ENCODE results near the gene RAP2A. TPM values are rescaled to one million over a fixed set of nuclear protein-coding genes. Genes with fewer than 3 reads are reported as not detected.
A peak's percentile ranks its signal among the peaks of the same experiment; 100 is the strongest.

The RAP2A gene
- 25.5 TPM for total RNA-seq
- 7.4 TPM for polyA plus RNA-seq (ENCODE audit: insufficient read depth, low read depth, low replicate concordance)
- long read RNA-seq, donor 1, full-length matches to known transcripts, result 12 of 12 reads
- long read RNA-seq, donor 1, partial matches to known transcripts, result 0 of 12 reads
- long read RNA-seq, donor 1, other reads (novel, unspliced or antisense), result 0 of 12 reads
- long read RNA-seq, donor 2, full-length matches to known transcripts, result 8 of 8 reads
- long read RNA-seq, donor 2, partial matches to known transcripts, result 0 of 8 reads
- long read RNA-seq, donor 2, other reads (novel, unspliced or antisense), result 0 of 8 reads
- long read RNA-seq, donor 3, full-length matches to known transcripts, result 9 of 9 reads
- long read RNA-seq, donor 3, partial matches to known transcripts, result 0 of 9 reads
- long read RNA-seq, donor 3, other reads (novel, unspliced or antisense), result 0 of 9 reads
- long read RNA-seq, donor 4, full-length matches to known transcripts, result 10 of 10 reads
- long read RNA-seq, donor 4, partial matches to known transcripts, result 0 of 10 reads
- long read RNA-seq, donor 4, other reads (novel, unspliced or antisense), result 0 of 10 reads
- long read RNA-seq, donor 5, full-length matches to known transcripts, result 1 of 1 reads
- long read RNA-seq, donor 5, partial matches to known transcripts, result 0 of 1 reads
- long read RNA-seq, donor 5, other reads (novel, unspliced or antisense), result 0 of 1 reads
- long read RNA-seq, donor 6, full-length matches to known transcripts, result 6 of 6 reads
- long read RNA-seq, donor 6, partial matches to known transcripts, result 0 of 6 reads
- long read RNA-seq, donor 6, other reads (novel, unspliced or antisense), result 0 of 6 reads
- long read RNA-seq, donor 7, full-length matches to known transcripts, result 10 of 15 reads
- long read RNA-seq, donor 7, partial matches to known transcripts, result 0 of 15 reads
- long read RNA-seq, donor 7, other reads (novel, unspliced or antisense), result 5 of 15 reads
- long read RNA-seq, donor 8, full-length matches to known transcripts, result 11 of 11 reads
- long read RNA-seq, donor 8, partial matches to known transcripts, result 0 of 11 reads
- long read RNA-seq, donor 8, other reads (novel, unspliced or antisense), result 0 of 11 reads
- long read RNA-seq, donor 9, full-length matches to known transcripts, result 10 of 10 reads
- long read RNA-seq, donor 9, partial matches to known transcripts, result 0 of 10 reads
- long read RNA-seq, donor 9, other reads (novel, unspliced or antisense), result 0 of 10 reads
- long read RNA-seq, donor 10, full-length matches to known transcripts, result 9 of 9 reads
- long read RNA-seq, donor 10, partial matches to known transcripts, result 0 of 9 reads
- long read RNA-seq, donor 10, other reads (novel, unspliced or antisense), result 0 of 9 reads

- H3K4me1 ChIP-seq (ENCODE audit: control insufficient read depth in 2 of 3, insufficient read depth in 2 of 3, low read depth in 1 of 3, low read length in 3 of 3), result peaks cover 3 to 4% (median 3%) of the 10 kb centered on the region in 3 donors
- H3K27ac ChIP-seq (ENCODE audit: low read depth in 2 of 2, low read length in 2 of 2), result peak within 1 kb of the TSS; percentile 99 to 100
- FAIRE-seq (no peak), DNase-seq (peak; percentile 93 to 98 (median 97))
- intact Hi-C loops (cut with DNase I), result no loop called here
- no peaks in the 10 kb centered on the region for H3K36me3 ChIP-seq (ENCODE audit: control insufficient read depth in 2 of 3, insufficient read depth in 3 of 3, low read length in 3 of 3)
- peak within 1 kb of the TSS; percentile 93 to 100 (median 99) for H3K9ac ChIP-seq (ENCODE audit: low read length in 3 of 3)
- TF ChIP-seq CTCF (IDR thresholded peaks at IDR 0.05; ENCODE audit: borderline replicate concordance, extremely low read depth, insufficient read depth), result no peak
- peak within 1 kb of the TSS; percentile 91 to 97 (median 93) for H3K4me3 ChIP-seq (ENCODE audit: low read length in 3 of 3)
- no peaks in the 10 kb centered on the region for H3K27me3 ChIP-seq (ENCODE audit: control insufficient read depth, insufficient read depth, low read length)
- no peaks in the 10 kb centered on the region for H3K9me3 ChIP-seq (ENCODE audit: control insufficient read depth in 2 of 3, insufficient read depth in 1 of 3, low read length in 3 of 3)
Observed at GRCh38 chr13:97433727-97434396, at the start of gene RAP2A. Gene RAP2A, plus strand, starts transcription at chr13:97434169. Its CDS starts 302 bp downstream, at chr13:97434471.

DNA sequence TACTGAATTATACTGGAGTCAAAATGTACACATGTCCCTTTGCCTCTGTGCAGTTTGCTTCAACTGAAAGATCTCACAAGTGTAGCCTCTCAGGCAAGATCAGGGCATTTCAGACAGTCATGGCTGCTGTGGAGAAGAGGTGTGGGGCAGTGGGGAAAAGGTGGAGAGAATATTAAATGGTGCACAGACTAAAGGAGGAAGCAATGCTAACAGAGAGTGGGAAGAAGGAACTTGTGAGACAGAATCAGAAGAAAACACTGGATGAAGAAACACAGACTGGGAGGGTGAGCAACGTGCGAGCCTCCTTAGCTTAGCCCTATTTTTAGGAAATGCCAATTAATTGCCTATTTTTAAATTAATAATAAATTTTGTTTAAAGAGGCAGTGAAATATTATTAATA lies 49.6 kb upstream of the RAP2A start:
- H3K9ac ChIP-seq (ENCODE audit: low read length in 3 of 3), result no peak overlapping the region
- H3K27ac ChIP-seq (ENCODE audit: low read depth in 2 of 2, low read length in 2 of 2), result no peak overlapping the region
- H3K4me3 ChIP-seq (ENCODE audit: low read length in 3 of 3), result no peak overlapping the region
- intact Hi-C loops (cut with DNase I), result no loop called here
- peaks cover 0 to 12% (median 3%) of the 10 kb centered on the region in 3 donors for H3K36me3 ChIP-seq (ENCODE audit: control insufficient read depth in 2 of 3, insufficient read depth in 3 of 3, low read length in 3 of 3)
- FAIRE-seq (no peak), DNase-seq (no peak)
- no peak for TF ChIP-seq CTCF (IDR thresholded peaks at IDR 0.05; ENCODE audit: borderline replicate concordance, extremely low read depth, insufficient read depth)
- no peaks in the 10 kb centered on the region for H3K27me3 ChIP-seq (ENCODE audit: control insufficient read depth, insufficient read depth, low read length)
- H3K4me1 ChIP-seq (ENCODE audit: control insufficient read depth in 2 of 3, insufficient read depth in 2 of 3, low read depth in 1 of 3, low read length in 3 of 3), result no peaks in the 10 kb centered on the region
- H3K9me3 ChIP-seq (ENCODE audit: control insufficient read depth in 2 of 3, insufficient read depth in 1 of 3, low read length in 3 of 3), result no peaks in the 10 kb centered on the region

DNA sequence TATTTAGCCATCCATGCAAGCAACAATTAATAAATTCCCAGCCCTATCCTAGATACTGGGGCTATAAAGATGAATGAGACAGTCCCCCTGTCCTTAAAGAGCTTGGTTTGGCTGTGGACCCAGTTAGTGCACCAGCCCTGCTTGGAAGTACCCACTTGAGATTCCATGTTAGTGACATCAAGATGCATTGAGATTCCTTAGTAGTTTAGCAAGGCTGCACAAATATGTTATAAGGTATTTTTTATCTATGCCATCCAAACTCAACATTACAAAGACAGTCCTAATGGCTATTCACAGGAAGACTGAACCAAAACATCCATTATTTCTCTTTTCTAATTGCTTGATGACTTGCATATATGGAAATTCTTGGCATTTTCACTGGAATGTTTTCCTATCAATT lies 48.8 kb upstream of the RAP2A start:
- FAIRE-seq, result no peak
- H3K9ac ChIP-seq (ENCODE audit: low read length in 3 of 3), result no peak overlapping the region
- no peak for TF ChIP-seq CTCF (IDR thresholded peaks at IDR 0.05; ENCODE audit: borderline replicate concordance, extremely low read depth, insufficient read depth)
- H3K4me3 ChIP-seq (ENCODE audit: low read length in 3 of 3), result no peak overlapping the region
- no peak for DNase-seq
- no peaks in the 10 kb centered on the region for H3K27me3 ChIP-seq (ENCODE audit: control insufficient read depth, insufficient read depth, low read length)
- H3K36me3 ChIP-seq (ENCODE audit: control insufficient read depth in 2 of 3, insufficient read depth in 3 of 3, low read length in 3 of 3), result peaks cover 0 to 7% (median 3%) of the 10 kb centered on the region in 3 donors
- intact Hi-C loops (cut with DNase I), result no loop called here
- H3K4me1 ChIP-seq (ENCODE audit: control insufficient read depth in 2 of 3, insufficient read depth in 2 of 3, low read depth in 1 of 3, low read length in 3 of 3), result no peaks in the 10 kb centered on the region
- no peaks in the 10 kb centered on the region for H3K9me3 ChIP-seq (ENCODE audit: control insufficient read depth in 2 of 3, insufficient read depth in 1 of 3, low read length in 3 of 3)
- H3K27ac ChIP-seq (ENCODE audit: low read depth in 2 of 2, low read length in 2 of 2), result no peak overlapping the region
